Esophagus muscularis mucosa (tissue), 3 donors: Measurements from ENCODE around the gene MRPL48.

Experiments
- CTCF ChIP-seq, 3 experiments: fragments of 200-600 bp in 2 of 3; fragments of 450-650 bp in 1 of 3; sonication (generic) in 2 of 3; IDR thresholded peaks; one replicate each; pipeline ENCODE4 v1.5.1; 2017 to 2019; ENCODE audit warnings: antibody characterized with exemption in 3 of 3, mild to moderate bottlenecking in 2 of 3, moderate library complexity in 1 of 3
- POLR2A ChIP-seq: fragments of 450-650 bp; IDR thresholded peaks from one replicate; pipeline ENCODE4 v1.6.1; 2017; ENCODE audit warnings: antibody characterized with exemption, moderate library complexity, mild to moderate bottlenecking, low read depth
- POLR2AphosphoS5 ChIP-seq, 2 donors: sonication (generic); formaldehyde crosslinking; IDR thresholded peaks; one replicate each; pipeline ENCODE4 v1.6.1; 2017; ENCODE audit warnings: antibody characterized with exemption in 2 of 2

- TF ChIP-seq CTCF (IDR thresholded peaks at IDR 0.05) = no peak
- TF ChIP-seq POLR2A = no peak
- no peak for TF ChIP-seq POLR2AphosphoS5 (IDR thresholded peaks at IDR 0.05)
Observed at GRCh38 chr11:73856031-73856567, 68.4 kb downstream of the MRPL48 start.
